ENCODE measurements around the gene C6orf163. TPM values are rescaled to one million over a fixed set of nuclear protein-coding genes. Genes with fewer than 3 reads are reported as not detected.

Gene C6orf163
- total and polyA plus RNA-seq, 2 experiments from 2014 or later: 2.3 to 5.4 TPM

- DNase-seq (ENCODE audit: low spot score): no peak
- no peak for ATAC-seq
- Histone ChIP-seq H4K20me1 (replicated peaks; ENCODE audit: insufficient read depth) (no peaks in the 10 kb centered on the region), H3K79me2 (replicated peaks; ENCODE audit: insufficient read depth) (no peaks in the 10 kb centered on the region), H2AFZ (no peak overlapping the region), H3F3A (replicated peaks; ENCODE audit: low read depth) (no peaks in the 10 kb centered on the region), H3K9me2 (ENCODE audit: insufficient read depth) (no peaks in the 10 kb centered on the region), H3K4me2 (no peak overlapping the region), H3K27ac (ENCODE audit: low read depth) (no peak overlapping the region), H3K4me1 (ENCODE audit: insufficient read depth) (peaks cover 4% of the 10 kb centered on the region), H3K27me3 (ENCODE audit: insufficient read depth) (no peaks in the 10 kb centered on the region), H3K4me3 (no peak overlapping the region), H3K36me3 (ENCODE audit: insufficient read depth) (no peaks in the 10 kb centered on the region)
- Mint-ChIP-seq H3K4me1 (peaks cover 14% of the 10 kb centered on the region), H3K9me3 (no peaks in the 10 kb centered on the region), H3K27ac (no peak overlapping the region), H3K4me3 (no peak overlapping the region), H3K27me3 (ENCODE audit: insufficient read depth, low read depth, poor library complexity) (no peaks in the 10 kb centered on the region), H3K36me3 (ENCODE audit: low read depth) (no peaks in the 10 kb centered on the region)
- TF ChIP-seq ZNF462 (CRISPR knock-in tag; IDR thresholded peaks at IDR 0.05): no peak
- TF ChIP-seq CREB1 (CRISPR knock-in tag; IDR thresholded peaks at IDR 0.05; ENCODE audit: low read depth): no peak
- no peak for TF ChIP-seq EZH2 (IDR thresholded peaks at IDR 0.05; ENCODE audit: low read depth, unreplicated experiment)
- TF ChIP-seq EZH2phosphoT487 (IDR thresholded peaks at IDR 0.05; ENCODE audit: unreplicated experiment): no peak
- no peak for TF ChIP-seq REST (IDR thresholded peaks at IDR 0.05; ENCODE audit: unreplicated experiment)
- TF ChIP-seq JUNB (IDR thresholded peaks at IDR 0.05; ENCODE audit: unreplicated experiment): no peak
- TF ChIP-seq ZNF331 (CRISPR knock-in tag; IDR thresholded peaks at IDR 0.05; ENCODE audit: low read depth): no peak
- no peak for TF ChIP-seq POLR2AphosphoS5 (IDR thresholded peaks at IDR 0.05; ENCODE audit: low read depth)
- TF ChIP-seq ETS1 (IDR thresholded peaks at IDR 0.05): no peak
- TF ChIP-seq ZNF114 (CRISPR knock-in tag; IDR thresholded peaks at IDR 0.05): no peak
These were observed 4.4 kb upstream of the C6orf163 start for GRCh38 chr6:87340230-87340629.

All from GM23338 (cell line).